AG04449 (cell line): Measurements from ENCODE around the gene PRODH.
"Not testable (repeated sequence)": the region's sequence is repeated elsewhere in the genome, so short reads cannot be mapped to it uniquely, and the experiment has no call there.

Experiments
- CTCF ChIA-PET: fragments of 350-600 bp; formaldehyde crosslinking; extraction: SDS; loops from one replicate; lab custom pipeline; 2021; ENCODE audit warnings: antibody characterized with exemption; lab: Yijun Ruan, JAX
- POLR2A ChIA-PET: fragments of 400-600, 350-600 bp; formaldehyde crosslinking; extraction: SDS; loops from one replicate; lab custom pipeline; 2020; ENCODE audit warnings: antibody characterized with exemption, inconsistent platforms; lab: Yijun Ruan, JAX
- DNase-seq: peaks from one replicate; pipeline ENCODE4 v3.0.0-alpha.2; 2010; ENCODE audit warnings: low read depth, low spot score
- H3K4me3 ChIP-seq: 2 replicates; pipeline ENCODE4 v1.5.1; 2011; ENCODE audit warnings: low read depth, mild to moderate bottlenecking, control low read depth, low read length
- CTCF ChIP-seq: IDR thresholded peaks from one replicate; pipeline ENCODE4 v1.5.1; 2011; ENCODE audit warnings: mild to moderate bottlenecking, moderate library complexity, low read length, control low read depth, inconsistent platforms; ENCODE audit not compliant: insufficient read depth; ENCODE audit errors: missing control alignments

Gene PRODH

GRCh38 chr22:18933914-18934313 lies 2.2 kb downstream of the PRODH start:
- CTCF ChIA-PET = no interaction called here
- TF ChIP-seq CTCF = no peak
- POLR2A ChIA-PET = no interaction called here
- no peak overlapping the region for H3K4me3 ChIP-seq
- no peak for DNase-seq

- no peak for DNase-seq
- H3K4me3 ChIP-seq = no peak overlapping the region
- ChIA-PET POLR2A (no interaction called here), CTCF (no interaction called here)
- TF ChIP-seq CTCF = no peak
These were observed 4.0 kb downstream of the PRODH start for GRCh38 chr22:18931905-18932652.

GRCh38 chr22:18929459-18929858 lies 6.6 kb downstream of the PRODH start:
- no peak overlapping the region for H3K4me3 ChIP-seq
- no peak for TF ChIP-seq CTCF
- POLR2A ChIA-PET = interaction anchor here (0.5 kb wide), 1 partner anchor 1956 kb away, joined by 3 read pairs; no protein-coding TSS in a partner anchor
- CTCF ChIA-PET = no interaction called here
- DNase-seq = no peak

- no peak overlapping the region for H3K4me3 ChIP-seq
- no peak for DNase-seq
- ChIA-PET CTCF (no interaction called here), POLR2A (no interaction called here)
- TF ChIP-seq CTCF = no peak
These were observed 8.5 kb downstream of the PRODH start for GRCh38 chr22:18927573-18927972.

GRCh38 chr22:18927020-18927419 lies 9.1 kb downstream of the PRODH start:
- no peak for TF ChIP-seq CTCF
- CTCF ChIA-PET = no interaction called here
- POLR2A ChIA-PET = no interaction called here

GRCh38 chr22:18925368-18926064 lies 10.6 kb downstream of the PRODH start:
- ChIA-PET POLR2A (no interaction called here), CTCF (no interaction called here)
- DNase-seq = no peak
- no peak overlapping the region for H3K4me3 ChIP-seq
- no peak for TF ChIP-seq CTCF

More at GRCh38 chr22:18927020-18927419, 9.1 kb downstream of the PRODH start:
- no peak overlapping the region for H3K4me3 ChIP-seq
- no peak for DNase-seq

GRCh38 chr22:18920257-18920902 lies 15.7 kb downstream of the PRODH start:
- CTCF ChIA-PET, POLR2A ChIA-PET, H3K4me3 ChIP-seq, DNase-seq: not testable (repeated sequence)

- CTCF ChIA-PET, POLR2A ChIA-PET, DNase-seq, H3K4me3 ChIP-seq: not testable (repeated sequence)
These were observed 18.3 kb downstream of the PRODH start for GRCh38 chr22:18917818-18918217.

GRCh38 chr22:18915550-18915949 lies 20.5 kb downstream of the PRODH start:
- H3K4me3 ChIP-seq, DNase-seq, POLR2A ChIA-PET, CTCF ChIA-PET: not testable (repeated sequence)
